Fibroblast of skin of right biceps (primary cell): ENCODE data around the gene IL16.

Experiments used
- DNase-seq: peaks from one replicate; pipeline ENCODE4 v3.0.0-alpha.2; 2013

IL16 gene

GRCh38 chr15:81297147-81297572 is 100.5 kb downstream of the IL16 start:
- peak; percentile 42 for DNase-seq

- DNase-seq: no peak
Measured at GRCh38 chr15:81297603-81298575, 101.2 kb downstream of the IL16 start.

GRCh38 chr15:81298611-81299010 is 101.9 kb downstream of the IL16 start:
- no peak for DNase-seq

- DNase-seq: no peak
Measured at GRCh38 chr15:81299156-81299555, 102.5 kb downstream of the IL16 start.

GRCh38 chr15:81299630-81300273 is 103.1 kb downstream of the IL16 start:
- no peak for DNase-seq

GRCh38 chr15:81301385-81301784 is 104.7 kb downstream of the IL16 start:
- no peak for DNase-seq

- DNase-seq: no peak
Measured at GRCh38 chr15:81301815-81302399, 105.2 kb downstream of the IL16 start.

GRCh38 chr15:81302701-81303109 is 106.0 kb downstream of the IL16 start:
- DNase-seq: no peak

GRCh38 chr15:81303244-81304225 is 106.9 kb downstream of the IL16 start:
- peak; percentile 17 for DNase-seq

GRCh38 chr15:81304226-81304625 is 107.5 kb downstream of the IL16 start:
- DNase-seq: peak; percentile 52

- DNase-seq: no peak
Measured at GRCh38 chr15:81308260-81308659, 111.6 kb downstream of the IL16 start.

GRCh38 chr15:81309647-81310450 is 113.2 kb downstream of the IL16 start:
- no peak for DNase-seq

GRCh38 chr15:81310480-81310879 is 113.8 kb downstream of the IL16 start:
- no peak for DNase-seq

- DNase-seq: peak; percentile 26
Measured at GRCh38 chr15:81311752-81312464, 115.2 kb downstream of the IL16 start.

- DNase-seq: peak; percentile 97
Measured at GRCh38 chr15:81312790-81313543, 116.3 kb downstream of the IL16 start.

- no peak for DNase-seq
Measured at GRCh38 chr15:81313686-81314085, 117.0 kb downstream of the IL16 start.

GRCh38 chr15:81314378-81314777 is 117.7 kb downstream of the IL16 start:
- DNase-seq: no peak

- DNase-seq: no peak
Measured at GRCh38 chr15:81315452-81316175, 118.9 kb downstream of the IL16 start.

GRCh38 chr15:81316267-81316666 is 119.6 kb downstream of the IL16 start:
- no peak for DNase-seq
